HL-60 (cell line): ENCODE data around the gene BARX1.

ENCODE experiments used
- DNase-seq, 2 experiments: peaks; one replicate each; pipeline ENCODE4 v3.0.0-alpha.2; 2010 to 2020; ENCODE audit warnings: low read depth in 1 of 2, low spot score in 1 of 2
- H3K27ac ChIP-seq: fragments of 250-450 bp; sonication (Bioruptor Pico); replicated peaks from 2 replicates; pipeline ENCODE4 v1.5.1; 2020; ENCODE audit warnings: mild to moderate bottlenecking, moderate library complexity
- H3K27me3 ChIP-seq: fragments of 250-450 bp; sonication (Bioruptor Pico); 2 replicates; pipeline ENCODE4 v1.5.1; 2021; ENCODE audit warnings: mild to moderate bottlenecking, moderate library complexity; ENCODE audit not compliant: insufficient read depth, poor library complexity, severe bottlenecking
- H3K4me3 ChIP-seq: replicated peaks from 2 replicates; pipeline ENCODE4 v1.5.1; 2011; ENCODE audit warnings: mild to moderate bottlenecking, control low read depth, low read length; ENCODE audit not compliant: insufficient read depth
- CTCF ChIP-seq: IDR thresholded peaks from one replicate; pipeline ENCODE4 v1.5.1; 2011; ENCODE audit warnings: low read length, control low read depth, inconsistent platforms; ENCODE audit not compliant: insufficient read depth
- GABPA ChIP-seq: IDR thresholded peaks from 2 replicates; pipeline ENCODE4 v1.6.1; 2012; ENCODE audit warnings: low read depth
- POLR2AphosphoS5 ChIP-seq: IDR thresholded peaks from 2 replicates; pipeline ENCODE4 v1.6.1; 2012; ENCODE audit warnings: low read depth
- REST ChIP-seq: IDR thresholded peaks from 2 replicates; pipeline ENCODE4 v1.6.1; 2012; ENCODE audit warnings: low read depth; ENCODE audit not compliant: insufficient replicate concordance
- SPI1 ChIP-seq: IDR thresholded peaks from 2 replicates; pipeline ENCODE4 v1.6.1; 2012; ENCODE audit warnings: low read depth, mild to moderate bottlenecking, borderline replicate concordance

BARX1 gene

GRCh38 chr9:93984860-93985259 lies 29.7 kb upstream of the BARX1 start:
- no peaks in the 10 kb centered on the region for H3K27me3 ChIP-seq
- no peak overlapping the region for H3K27ac ChIP-seq
- DNase-seq: no peak
- no peak overlapping the region for H3K4me3 ChIP-seq
- TF ChIP-seq SPI1: no peak
- TF ChIP-seq POLR2AphosphoS5: no peak
- no peak for TF ChIP-seq REST
- TF ChIP-seq CTCF: no peak
- no peak for TF ChIP-seq GABPA

GRCh38 chr9:93983875-93984274 lies 28.7 kb upstream of the BARX1 start:
- H3K27ac ChIP-seq: no peak overlapping the region
- H3K27me3 ChIP-seq: no peaks in the 10 kb centered on the region
- DNase-seq: no peak
- TF ChIP-seq CTCF: no peak
- no peak for TF ChIP-seq POLR2AphosphoS5
- no peak for TF ChIP-seq SPI1
- no peak for TF ChIP-seq REST
- TF ChIP-seq GABPA: no peak
- H3K4me3 ChIP-seq: no peak overlapping the region

GRCh38 chr9:93979721-93980120 lies 24.6 kb upstream of the BARX1 start:
- no peak overlapping the region for H3K4me3 ChIP-seq
- TF ChIP-seq SPI1: no peak
- TF ChIP-seq CTCF: no peak
- no peaks in the 10 kb centered on the region for H3K27me3 ChIP-seq
- no peak overlapping the region for H3K27ac ChIP-seq
- no peak for DNase-seq

GRCh38 chr9:93978551-93978950 lies 23.4 kb upstream of the BARX1 start:
- TF ChIP-seq CTCF (no peak), SPI1 (no peak), GABPA (no peak), POLR2AphosphoS5 (no peak), REST (no peak)
- H3K27ac ChIP-seq: no peak overlapping the region
- no peak overlapping the region for H3K4me3 ChIP-seq
- no peaks in the 10 kb centered on the region for H3K27me3 ChIP-seq
- no peak for DNase-seq
